ENCODE measurements around the gene CMTM7. TPM values are rescaled to one million over a fixed set of nuclear protein-coding genes. Genes with fewer than 3 reads are reported as not detected.

Gene CMTM7
- total RNA-seq, 1 experiment from 2014 or later: 62.6 TPM

DNA sequence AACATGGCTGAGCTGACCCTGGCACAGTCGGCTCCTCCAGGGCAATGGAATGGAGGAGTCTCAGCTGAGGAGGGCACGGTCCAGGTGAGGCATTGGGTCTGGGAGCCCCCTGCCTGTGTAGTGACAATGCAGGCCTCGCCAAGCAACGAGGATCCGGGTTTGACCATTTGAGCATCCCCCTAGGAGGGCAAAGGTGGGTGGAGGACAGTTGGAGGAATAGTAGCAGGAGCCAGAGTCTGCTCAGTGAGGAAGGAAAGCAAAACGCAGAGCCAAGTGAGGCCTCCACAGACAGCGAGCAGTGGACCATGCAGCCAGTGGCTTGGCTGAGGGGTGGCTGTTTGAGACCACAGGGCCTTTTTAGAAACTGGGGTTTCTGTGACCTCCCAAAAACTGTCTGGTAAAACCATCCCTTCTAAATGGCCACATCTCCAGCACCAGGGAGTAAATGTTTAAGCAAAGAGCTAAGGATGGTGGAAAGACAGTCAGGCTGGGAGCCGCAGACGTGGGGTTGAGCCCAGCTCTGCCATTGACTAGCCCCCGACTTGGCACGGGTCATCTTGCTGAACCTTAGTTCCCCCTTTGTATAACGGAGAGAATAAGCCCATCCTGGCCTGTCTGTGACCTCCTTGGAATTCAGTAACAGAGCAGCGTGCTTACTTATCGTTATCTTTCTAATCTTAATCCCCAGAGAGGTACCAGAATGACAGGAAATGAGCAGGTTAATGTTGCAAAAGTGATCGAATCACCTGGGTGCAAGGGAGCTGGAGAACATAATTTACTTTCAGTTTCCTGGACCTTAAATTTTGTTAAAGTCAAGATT, 64.2 kb downstream of the CMTM7 start (continued):
- TF ChIP-seq POLR2AphosphoS5 (IDR thresholded peaks at IDR 0.05; ENCODE audit: low read depth, low read length) (no peak), JUND (IDR thresholded peaks at IDR 0.05) (no peak)

DNA sequence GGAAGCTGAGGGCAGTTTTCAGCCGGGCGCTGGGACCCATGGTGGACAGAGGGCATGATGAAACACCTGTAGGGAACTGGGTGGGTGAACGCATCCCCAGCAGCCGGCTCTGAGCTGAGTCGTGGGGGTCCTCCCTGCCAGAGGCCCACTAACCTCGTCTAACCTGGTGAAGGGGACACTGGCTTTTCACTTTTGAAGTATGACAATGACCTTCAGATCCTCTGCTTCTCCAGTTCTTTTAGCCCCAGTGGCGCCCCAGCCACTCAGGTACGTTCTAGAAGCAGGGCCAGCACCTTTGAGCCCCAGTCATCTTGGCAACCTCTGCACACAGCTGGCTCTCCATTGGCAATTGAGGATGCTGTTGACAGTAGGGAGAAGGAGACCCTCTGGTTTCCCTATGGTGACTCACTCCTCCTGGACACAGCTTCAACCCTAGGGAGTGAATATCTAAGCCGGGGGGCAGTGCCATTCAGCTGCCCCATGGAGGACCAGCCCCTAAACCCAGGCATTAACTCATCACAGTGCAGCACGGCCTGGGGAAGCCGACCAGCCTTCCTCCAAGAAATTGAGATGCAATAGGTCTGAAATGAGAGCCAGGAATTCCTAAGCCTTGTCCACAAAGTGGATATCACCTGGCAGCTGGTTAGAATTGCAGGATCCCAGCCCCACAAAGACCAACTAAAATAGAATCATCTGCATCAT, 64.9 kb downstream of the CMTM7 start:
- Histone ChIP-seq H3K79me2 (ENCODE audit: insufficient read depth, low read length) (peaks cover 32% of the 10 kb centered on the region; the same call in 1 of the 2 replicates), H3K9ac (ENCODE audit: low read length) (no peak overlapping the region), H3K9me3 (ENCODE audit: control insufficient read depth in 1 of 2, insufficient read depth in 1 of 2, low read depth in 1 of 2, low read length in 2 of 2) (no peaks in the 10 kb centered on the region), H3K4me3 (replicated peaks in 1 of 2; ENCODE audit: low read depth in 1 of 2, low read length in 2 of 2) (no peak overlapping the region), H3K4me1 (ENCODE audit: control insufficient read depth in 1 of 2, insufficient read depth in 2 of 2, low read length in 2 of 2) (no peaks in the 10 kb centered on the region), H3K27me3 (ENCODE audit: insufficient read depth, low read length) (no peaks in the 10 kb centered on the region), H3K4me2 (ENCODE audit: low read length) (no peak overlapping the region), H3K9me2 (ENCODE audit: insufficient read depth) (no peaks in the 10 kb centered on the region), H4K20me1 (ENCODE audit: insufficient read depth) (no peaks in the 10 kb centered on the region), H3K36me3 (ENCODE audit: control insufficient read depth in 1 of 2, insufficient read depth in 2 of 2, low read length in 2 of 2) (peaks cover 3 to 32% of the 10 kb centered on the region in 2 experiments; a peak in 2 of 4 replicates), H2AFZ (ENCODE audit: low read depth, low read length, poor library complexity, severe bottlenecking) (no peak overlapping the region), H3K27ac (ENCODE audit: low read depth, low read length) (no peak overlapping the region)
- DNase-seq (ENCODE audit: low read depth, low spot score) (no peak), ATAC-seq (no peak)
- ChIA-PET RAD21 (ENCODE audit: low non-redundant PET in 1 of 2, low total read pairs in 2 of 2, uncharacterized antibody in 2 of 2, unreplicated experiment in 2 of 2) (no interaction called here), POLR2A (no interaction called here), CTCF (interaction anchor here (1.8 kb wide), 1 partner anchor 11 kb away, joined by 7 read pairs; no protein-coding TSS in a partner anchor)
- BruUV-seq (replicated peaks): no TSS peak
- TF ChIP-seq RAD21 (IDR thresholded peaks at IDR 0.05; ENCODE audit: low read depth) (no peak), ZNF274 (IDR thresholded peaks at IDR 0.05; ENCODE audit: low read depth, low read length) (no peak), SIN3A (IDR thresholded peaks at IDR 0.05; ENCODE audit: low read depth) (no peak), ZFX (IDR thresholded peaks at IDR 0.05) (no peak), EZH2phosphoT487 (IDR thresholded peaks at IDR 0.05; ENCODE audit: borderline replicate concordance) (no peak), CBX3 (IDR thresholded peaks at IDR 0.05; ENCODE audit: low read depth) (no peak), CEBPB (IDR thresholded peaks at IDR 0.05; ENCODE audit: low read depth) (no peak), POLR2AphosphoS5 (IDR thresholded peaks at IDR 0.05; ENCODE audit: low read depth, low read length) (no peak), EGR1 (IDR thresholded peaks at IDR 0.05; ENCODE audit: low read depth) (no peak), YY1 (IDR thresholded peaks at IDR 0.05; ENCODE audit: extremely low read depth, insufficient replicate concordance, low read depth, low read length) (no peak), SP1 (IDR thresholded peaks at IDR 0.05; ENCODE audit: low read depth) (no peak), TCF7L2 (IDR thresholded peaks at IDR 0.05; ENCODE audit: borderline replicate concordance, extremely low read depth, insufficient read depth, insufficient read length) (no peak), EZH2 (IDR thresholded peaks at IDR 0.05) (no peak), ELF1 (IDR thresholded peaks at IDR 0.05; ENCODE audit: borderline replicate concordance, low read depth) (no peak), FOSL1 (IDR thresholded peaks at IDR 0.05; ENCODE audit: low read depth) (no peak), JUND (IDR thresholded peaks at IDR 0.05) (no peak)
- TF ChIP-seq, protein P1, sequence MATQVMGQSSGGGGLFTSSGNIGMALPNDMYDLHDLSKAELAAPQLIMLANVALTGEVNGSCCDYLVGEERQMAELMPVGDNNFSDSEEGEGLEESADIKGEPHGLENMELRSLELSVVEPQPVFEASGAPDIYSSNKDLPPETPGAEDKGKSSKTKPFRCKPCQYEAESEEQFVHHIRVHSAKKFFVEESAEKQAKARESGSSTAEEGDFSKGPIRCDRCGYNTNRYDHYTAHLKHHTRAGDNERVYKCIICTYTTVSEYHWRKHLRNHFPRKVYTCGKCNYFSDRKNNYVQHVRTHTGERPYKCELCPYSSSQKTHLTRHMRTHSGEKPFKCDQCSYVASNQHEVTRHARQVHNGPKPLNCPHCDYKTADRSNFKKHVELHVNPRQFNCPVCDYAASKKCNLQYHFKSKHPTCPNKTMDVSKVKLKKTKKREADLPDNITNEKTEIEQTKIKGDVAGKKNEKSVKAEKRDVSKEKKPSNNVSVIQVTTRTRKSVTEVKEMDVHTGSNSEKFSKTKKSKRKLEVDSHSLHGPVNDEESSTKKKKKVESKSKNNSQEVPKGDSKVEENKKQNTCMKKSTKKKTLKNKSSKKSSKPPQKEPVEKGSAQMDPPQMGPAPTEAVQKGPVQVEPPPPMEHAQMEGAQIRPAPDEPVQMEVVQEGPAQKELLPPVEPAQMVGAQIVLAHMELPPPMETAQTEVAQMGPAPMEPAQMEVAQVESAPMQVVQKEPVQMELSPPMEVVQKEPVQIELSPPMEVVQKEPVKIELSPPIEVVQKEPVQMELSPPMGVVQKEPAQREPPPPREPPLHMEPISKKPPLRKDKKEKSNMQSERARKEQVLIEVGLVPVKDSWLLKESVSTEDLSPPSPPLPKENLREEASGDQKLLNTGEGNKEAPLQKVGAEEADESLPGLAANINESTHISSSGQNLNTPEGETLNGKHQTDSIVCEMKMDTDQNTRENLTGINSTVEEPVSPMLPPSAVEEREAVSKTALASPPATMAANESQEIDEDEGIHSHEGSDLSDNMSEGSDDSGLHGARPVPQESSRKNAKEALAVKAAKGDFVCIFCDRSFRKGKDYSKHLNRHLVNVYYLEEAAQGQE (IDR thresholded peaks at IDR 0.05; ENCODE audit: low read depth): no peak
- TF ChIP-seq, protein P2, sequence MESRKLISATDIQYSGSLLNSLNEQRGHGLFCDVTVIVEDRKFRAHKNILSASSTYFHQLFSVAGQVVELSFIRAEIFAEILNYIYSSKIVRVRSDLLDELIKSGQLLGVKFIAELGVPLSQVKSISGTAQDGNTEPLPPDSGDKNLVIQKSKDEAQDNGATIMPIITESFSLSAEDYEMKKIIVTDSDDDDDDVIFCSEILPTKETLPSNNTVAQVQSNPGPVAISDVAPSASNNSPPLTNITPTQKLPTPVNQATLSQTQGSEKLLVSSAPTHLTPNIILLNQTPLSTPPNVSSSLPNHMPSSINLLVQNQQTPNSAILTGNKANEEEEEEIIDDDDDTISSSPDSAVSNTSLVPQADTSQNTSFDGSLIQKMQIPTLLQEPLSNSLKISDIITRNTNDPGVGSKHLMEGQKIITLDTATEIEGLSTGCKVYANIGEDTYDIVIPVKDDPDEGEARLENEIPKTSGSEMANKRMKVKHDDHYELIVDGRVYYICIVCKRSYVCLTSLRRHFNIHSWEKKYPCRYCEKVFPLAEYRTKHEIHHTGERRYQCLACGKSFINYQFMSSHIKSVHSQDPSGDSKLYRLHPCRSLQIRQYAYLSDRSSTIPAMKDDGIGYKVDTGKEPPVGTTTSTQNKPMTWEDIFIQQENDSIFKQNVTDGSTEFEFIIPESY (IDR thresholded peaks at IDR 0.05; ENCODE audit: extremely low read depth, insufficient replicate concordance, low read length): no peak
- TF ChIP-seq, protein P3, sequence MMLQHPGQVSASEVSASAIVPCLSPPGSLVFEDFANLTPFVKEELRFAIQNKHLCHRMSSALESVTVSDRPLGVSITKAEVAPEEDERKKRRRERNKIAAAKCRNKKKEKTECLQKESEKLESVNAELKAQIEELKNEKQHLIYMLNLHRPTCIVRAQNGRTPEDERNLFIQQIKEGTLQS (IDR thresholded peaks at IDR 0.05): no peak
- intact Hi-C loops (cut with micrococcal nuclease): no loop called here

Data from HCT116 (cell line).